ENCODE measurements around the gene MN1.

MN1 gene

GRCh38 chr22:27772984-27773498, 28.5 kb downstream of the MN1 start:
- no peak for DNase-seq (ENCODE audit: low read depth)
- TF ChIP-seq CTCF (IDR thresholded peaks at IDR 0.05; ENCODE audit: low read length, missing control alignments): no peak
- no peak overlapping the region for H3K4me3 ChIP-seq (replicated peaks; ENCODE audit: low read depth, low read length)

GRCh38 chr22:27772081-27772983, 29.2 kb downstream of the MN1 start:
- no peak for TF ChIP-seq CTCF (IDR thresholded peaks at IDR 0.05; ENCODE audit: low read length, missing control alignments)

GRCh38 chr22:27771637-27772036, 29.9 kb downstream of the MN1 start:
- no peak for TF ChIP-seq CTCF (IDR thresholded peaks at IDR 0.05; ENCODE audit: low read length, missing control alignments)
- DNase-seq (ENCODE audit: low read depth): no peak
- H3K4me3 ChIP-seq (replicated peaks; ENCODE audit: low read depth, low read length): no peak overlapping the region

More at GRCh38 chr22:27772081-27772983, 29.2 kb downstream of the MN1 start:
- H3K4me3 ChIP-seq (replicated peaks; ENCODE audit: low read depth, low read length): no peak overlapping the region
- DNase-seq (ENCODE audit: low read depth): no peak

- DNase-seq (ENCODE audit: low read depth): no peak
- H3K4me3 ChIP-seq (replicated peaks; ENCODE audit: low read depth, low read length): no peak overlapping the region
- no peak for TF ChIP-seq CTCF (IDR thresholded peaks at IDR 0.05; ENCODE audit: low read length, missing control alignments)
These were observed 32.5 kb downstream of the MN1 start for GRCh38 chr22:27769012-27769411.

- no peak for TF ChIP-seq CTCF (IDR thresholded peaks at IDR 0.05; ENCODE audit: low read length, missing control alignments)
- no peak for DNase-seq (ENCODE audit: low read depth)
- no peak overlapping the region for H3K4me3 ChIP-seq (replicated peaks; ENCODE audit: low read depth, low read length)
These were observed 33.4 kb downstream of the MN1 start for GRCh38 chr22:27768027-27768653.

- DNase-seq (ENCODE audit: low read depth): no peak
- TF ChIP-seq CTCF (IDR thresholded peaks at IDR 0.05; ENCODE audit: low read length, missing control alignments): no peak
These were observed 34.9 kb downstream of the MN1 start for GRCh38 chr22:27766679-27767078.

More at GRCh38 chr22:27766679-27767078, 34.9 kb downstream of the MN1 start:
- no peak overlapping the region for H3K4me3 ChIP-seq (replicated peaks; ENCODE audit: low read depth, low read length)

Data from fibroblast of pulmonary artery (primary cell).